ENCODE results near the gene PHF21B.

DNA sequence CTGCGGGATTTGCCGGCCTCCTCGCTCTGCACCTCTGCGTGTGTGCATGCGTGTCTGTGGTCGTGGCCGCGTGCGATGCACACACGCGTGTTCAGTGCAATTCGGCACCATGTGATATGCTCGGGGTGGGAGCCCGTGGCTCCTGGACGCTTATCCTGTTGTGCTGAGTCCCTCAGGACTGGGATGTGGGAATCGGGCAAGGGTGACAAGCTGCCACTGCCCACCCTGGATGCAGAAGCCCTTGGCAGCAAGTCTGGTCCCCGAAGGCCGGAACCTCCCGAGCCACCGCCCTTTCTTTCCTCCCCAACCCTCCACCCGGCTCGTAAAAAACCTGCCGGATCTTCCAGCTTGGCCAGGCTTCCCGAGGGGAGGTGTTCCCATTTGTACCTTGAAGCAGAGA, 128.2 kb downstream of the PHF21B start:
- TF ChIP-seq, protein P1, sequence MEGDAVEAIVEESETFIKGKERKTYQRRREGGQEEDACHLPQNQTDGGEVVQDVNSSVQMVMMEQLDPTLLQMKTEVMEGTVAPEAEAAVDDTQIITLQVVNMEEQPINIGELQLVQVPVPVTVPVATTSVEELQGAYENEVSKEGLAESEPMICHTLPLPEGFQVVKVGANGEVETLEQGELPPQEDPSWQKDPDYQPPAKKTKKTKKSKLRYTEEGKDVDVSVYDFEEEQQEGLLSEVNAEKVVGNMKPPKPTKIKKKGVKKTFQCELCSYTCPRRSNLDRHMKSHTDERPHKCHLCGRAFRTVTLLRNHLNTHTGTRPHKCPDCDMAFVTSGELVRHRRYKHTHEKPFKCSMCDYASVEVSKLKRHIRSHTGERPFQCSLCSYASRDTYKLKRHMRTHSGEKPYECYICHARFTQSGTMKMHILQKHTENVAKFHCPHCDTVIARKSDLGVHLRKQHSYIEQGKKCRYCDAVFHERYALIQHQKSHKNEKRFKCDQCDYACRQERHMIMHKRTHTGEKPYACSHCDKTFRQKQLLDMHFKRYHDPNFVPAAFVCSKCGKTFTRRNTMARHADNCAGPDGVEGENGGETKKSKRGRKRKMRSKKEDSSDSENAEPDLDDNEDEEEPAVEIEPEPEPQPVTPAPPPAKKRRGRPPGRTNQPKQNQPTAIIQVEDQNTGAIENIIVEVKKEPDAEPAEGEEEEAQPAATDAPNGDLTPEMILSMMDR (optimal IDR thresholded peaks at IDR 0.05 in 1 of 3, IDR thresholded peaks at IDR 0.05 in 1 of 3, conservative IDR thresholded peaks at IDR 0.05 in 1 of 3; ENCODE audit: extremely low read depth in 1 of 3, insufficient read depth in 2 of 3, low read length in 3 of 3): no peak
- no peak for TF ChIP-seq EZH2 (IDR thresholded peaks at IDR 0.05; ENCODE audit: low read length)

All from keratinocyte (primary cell).